Ectodermal cell (in vitro differentiated cells): ENCODE data around the gene HMGCLL1.

Source experiments
- H3K27ac ChIP-seq: 2 replicates; pipeline ENCODE4 v1.7.0; 2013; ENCODE audit warnings: mild to moderate bottlenecking, low read depth, low read length; ENCODE audit not compliant: insufficient read depth, poor library complexity, severe bottlenecking
- H3K27me3 ChIP-seq: 2 replicates; pipeline ENCODE4 v1.7.0; 2013; ENCODE audit warnings: mild to moderate bottlenecking, low read length; ENCODE audit not compliant: insufficient read depth, control insufficient read depth, poor library complexity, severe bottlenecking
- H3K36me3 ChIP-seq: one replicate; pipeline ENCODE4 v1.7.0; 2013; ENCODE audit warnings: low read length; ENCODE audit not compliant: control insufficient read depth, insufficient read depth
- H3K4me1 ChIP-seq: one replicate; pipeline ENCODE4 v1.7.0; 2013; ENCODE audit warnings: low read length; ENCODE audit not compliant: control insufficient read depth, insufficient read depth
- H3K4me3 ChIP-seq: 2 replicates; pipeline ENCODE4 v1.7.0; 2013; ENCODE audit warnings: low read depth, low read length, control low read depth; ENCODE audit not compliant: insufficient read depth
- H3K9me3 ChIP-seq: 2 replicates; pipeline ENCODE4 v1.7.0; 2013; ENCODE audit warnings: mild to moderate bottlenecking, low read length, moderate library complexity; ENCODE audit not compliant: control insufficient read depth
- WGBS, 2 experiments: methylation state at CpG; one replicate each; pipeline ENCODE4 v1.1.7; 2013; ENCODE audit warnings: missing lambda C conversion rate in 2 of 2; 5-methylcytosine and 5-hydroxymethylcytosine counted together

Gene HMGCLL1

GRCh38 chr6:55449225-55449624, 129.8 kb downstream of the HMGCLL1 start:
- Histone ChIP-seq H3K27ac (no peak overlapping the region), H3K4me1 (no peaks in the 10 kb centered on the region), H3K36me3 (no peaks in the 10 kb centered on the region), H3K27me3 (no peaks in the 10 kb centered on the region), H3K4me3 (no peak overlapping the region), H3K9me3 (no peaks in the 10 kb centered on the region)
- 74 to 80% methylated on average over 3 of the region's 3 CpGs for WGBS, 2 experiments

GRCh38 chr6:55448451-55448850, 130.5 kb downstream of the HMGCLL1 start:
- H3K4me1 ChIP-seq: no peaks in the 10 kb centered on the region
- H3K9me3 ChIP-seq: no peaks in the 10 kb centered on the region
- H3K27ac ChIP-seq: no peak overlapping the region
- H3K27me3 ChIP-seq: no peaks in the 10 kb centered on the region
- H3K4me3 ChIP-seq: no peak overlapping the region
- H3K36me3 ChIP-seq: no peaks in the 10 kb centered on the region

GRCh38 chr6:55447891-55448290, 131.1 kb downstream of the HMGCLL1 start:
- H3K9me3 ChIP-seq: no peaks in the 10 kb centered on the region
- H3K36me3 ChIP-seq: no peaks in the 10 kb centered on the region
- H3K4me1 ChIP-seq: no peaks in the 10 kb centered on the region
- H3K4me3 ChIP-seq: no peak overlapping the region
- no peak overlapping the region for H3K27ac ChIP-seq
- H3K27me3 ChIP-seq: no peaks in the 10 kb centered on the region
- 90 to 91% methylated on average over 3 of the region's 3 CpGs for WGBS, 2 experiments

- H3K4me3 ChIP-seq: no peak overlapping the region
- no peak overlapping the region for H3K27ac ChIP-seq
- no peaks in the 10 kb centered on the region for H3K9me3 ChIP-seq
- H3K27me3 ChIP-seq: no peaks in the 10 kb centered on the region
- H3K36me3 ChIP-seq: no peaks in the 10 kb centered on the region
- H3K4me1 ChIP-seq: no peaks in the 10 kb centered on the region
- WGBS, 2 experiments: no CpG with 5 or more reads among the region's 1 CpG
Observed at GRCh38 chr6:55445648-55446204, 133.3 kb downstream of the HMGCLL1 start.

GRCh38 chr6:55443238-55444134, 135.5 kb downstream of the HMGCLL1 start:
- no peak overlapping the region for H3K4me3 ChIP-seq
- H3K4me1 ChIP-seq: no peaks in the 10 kb centered on the region
- WGBS, 2 experiments: 90 to 95% methylated on average over 5 to 7 of the region's 7 CpGs
- no peaks in the 10 kb centered on the region for H3K9me3 ChIP-seq
- H3K27ac ChIP-seq: no peak overlapping the region
- no peaks in the 10 kb centered on the region for H3K27me3 ChIP-seq
- no peaks in the 10 kb centered on the region for H3K36me3 ChIP-seq

GRCh38 chr6:55438203-55438602, 140.8 kb downstream of the HMGCLL1 start:
- Histone ChIP-seq H3K4me3 (no peak overlapping the region), H3K27me3 (no peaks in the 10 kb centered on the region), H3K4me1 (peaks cover 3% of the 10 kb centered on the region), H3K36me3 (no peaks in the 10 kb centered on the region), H3K27ac (no peak overlapping the region), H3K9me3 (no peaks in the 10 kb centered on the region)
- 91 to 94% methylated on average over 2 of the region's 3 CpGs for WGBS, 2 experiments

- Histone ChIP-seq H3K4me1 (peaks cover 3% of the 10 kb centered on the region), H3K4me3 (no peak overlapping the region), H3K36me3 (no peaks in the 10 kb centered on the region), H3K27ac (no peak overlapping the region), H3K27me3 (no peaks in the 10 kb centered on the region), H3K9me3 (no peaks in the 10 kb centered on the region)
- WGBS, 2 experiments: 95 to 100% methylated on average over 4 of the region's 4 CpGs
Observed at GRCh38 chr6:55437141-55437540, 141.9 kb downstream of the HMGCLL1 start.

GRCh38 chr6:55433446-55434130, 145.4 kb downstream of the HMGCLL1 start:
- Histone ChIP-seq H3K27ac (no peak overlapping the region), H3K36me3 (no peaks in the 10 kb centered on the region), H3K27me3 (no peaks in the 10 kb centered on the region), H3K4me3 (no peak overlapping the region), H3K4me1 (peaks cover 3% of the 10 kb centered on the region), H3K9me3 (no peaks in the 10 kb centered on the region)
- WGBS, 2 experiments: 42 to 43% methylated on average over 2 of the region's 2 CpGs

GRCh38 chr6:55423933-55424332, 155.1 kb downstream of the HMGCLL1 start:
- Histone ChIP-seq H3K4me1 (no peaks in the 10 kb centered on the region), H3K4me3 (no peak overlapping the region), H3K27ac (no peak overlapping the region), H3K27me3 (no peaks in the 10 kb centered on the region), H3K36me3 (no peaks in the 10 kb centered on the region), H3K9me3 (no peaks in the 10 kb centered on the region)
- WGBS, 2 experiments: 75 to 98% methylated on average over 1 to 2 of the region's 2 CpGs

GRCh38 chr6:55410674-55411073, 168.3 kb downstream of the HMGCLL1 start:
- H3K27me3 ChIP-seq: no peaks in the 10 kb centered on the region
- H3K4me3 ChIP-seq: no peak overlapping the region
- H3K9me3 ChIP-seq: no peaks in the 10 kb centered on the region
- no peak overlapping the region for H3K27ac ChIP-seq
- H3K4me1 ChIP-seq: no peaks in the 10 kb centered on the region
- H3K36me3 ChIP-seq: no peaks in the 10 kb centered on the region
